NCI-H82 treated with DMSO at 0.1 percent for 48 hours (cell line): Measurements from ENCODE around the gene WDR36.
"Not testable (repeated sequence)": the region's sequence is repeated elsewhere in the genome, so short reads cannot be mapped to it uniquely, and the experiment has no call there.

Experiments used
- DNase-seq: peaks from one replicate; lab custom pipeline; 2025; ENCODE audit not compliant: unreplicated experiment; lab: John Stamatoyannopoulos, UW

The WDR36 gene

GRCh38 chr5:111134864-111135263, 42.7 kb downstream of the WDR36 start:
- DNase-seq: no peak

- DNase-seq: no peak
Observed at GRCh38 chr5:111135363-111135762, 43.2 kb downstream of the WDR36 start.

- DNase-seq: no peak
Observed at GRCh38 chr5:111135946-111136345, 43.8 kb downstream of the WDR36 start.

- no peak for DNase-seq
Observed at GRCh38 chr5:111138096-111138495, 45.9 kb downstream of the WDR36 start.

- DNase-seq: not testable (repeated sequence)
Observed at GRCh38 chr5:111141471-111141870, 49.3 kb downstream of the WDR36 start.

GRCh38 chr5:111142932-111143331, 50.8 kb downstream of the WDR36 start:
- DNase-seq: no peak

GRCh38 chr5:111143910-111144309, 51.8 kb downstream of the WDR36 start:
- DNase-seq: no peak

GRCh38 chr5:111144352-111144930, 52.3 kb downstream of the WDR36 start:
- DNase-seq: no peak

GRCh38 chr5:111146053-111146452, 53.9 kb downstream of the WDR36 start:
- DNase-seq: no peak

GRCh38 chr5:111147502-111147901, 55.4 kb downstream of the WDR36 start:
- DNase-seq: no peak

- no peak for DNase-seq
Observed at GRCh38 chr5:111151998-111152397, 59.9 kb downstream of the WDR36 start.

- no peak for DNase-seq
Observed at GRCh38 chr5:111153483-111153882, 61.3 kb downstream of the WDR36 start.

- no peak for DNase-seq
Observed at GRCh38 chr5:111153945-111154344, 61.8 kb downstream of the WDR36 start.

GRCh38 chr5:111158105-111158744, 66.1 kb downstream of the WDR36 start:
- no peak for DNase-seq

GRCh38 chr5:111159845-111160244, 67.7 kb downstream of the WDR36 start:
- no peak for DNase-seq

- DNase-seq: no peak
Observed at GRCh38 chr5:111163000-111163399, 70.9 kb downstream of the WDR36 start.

GRCh38 chr5:111165058-111165457, 72.9 kb downstream of the WDR36 start:
- no peak for DNase-seq

- DNase-seq: no peak
Observed at GRCh38 chr5:111167551-111167950, 75.4 kb downstream of the WDR36 start.

- no peak for DNase-seq
Observed at GRCh38 chr5:111168608-111169007, 76.5 kb downstream of the WDR36 start.

GRCh38 chr5:111169269-111169668, 77.1 kb downstream of the WDR36 start:
- no peak for DNase-seq

- DNase-seq: no peak
Observed at GRCh38 chr5:111170279-111170678, 78.1 kb downstream of the WDR36 start.

- no peak for DNase-seq
Observed at GRCh38 chr5:111172504-111172903, 80.4 kb downstream of the WDR36 start.

- DNase-seq: no peak
Observed at GRCh38 chr5:111173476-111173875, 81.3 kb downstream of the WDR36 start.
